Smooth muscle cell (in vitro differentiated cells): Measurements from ENCODE around the gene CASZ1. TPM values are rescaled to one million over a fixed set of nuclear protein-coding genes. Genes with fewer than 3 reads are reported as not detected.

Source experiments
- DNase-seq: peaks from one replicate; lab custom pipeline; 2025; ENCODE audit not compliant: unreplicated experiment; lab: John Stamatoyannopoulos, UW
- H2AFZ ChIP-seq: fragments of 200-600 bp; sonication (generic); 2 replicates; pipeline ENCODE4 v1.6.0; 2016; ENCODE audit warnings: antibody characterized with exemption, low read depth, mild to moderate bottlenecking
- H3F3A ChIP-seq: fragments of 200-600 bp; sonication (generic); 2 replicates; pipeline ENCODE4 v1.6.0; 2017; ENCODE audit warnings: antibody characterized with exemption, low read depth
- H3K27ac ChIP-seq: fragments of 200-600 bp; sonication (generic); 2 replicates; pipeline ENCODE4 v1.5.1; 2016; ENCODE audit warnings: low read depth, mild to moderate bottlenecking
- H3K27me3 ChIP-seq: fragments of 200-600 bp; sonication (generic); 2 replicates; pipeline ENCODE4 v1.6.1; 2016; ENCODE audit warnings: low read depth, mild to moderate bottlenecking
- H3K36me3 ChIP-seq: fragments of 200-600 bp; sonication (generic); 2 replicates; pipeline ENCODE4 v1.5.1; 2016; ENCODE audit warnings: low read depth
- H3K4me1 ChIP-seq: fragments of 200-600 bp; sonication (generic); 2 replicates; pipeline ENCODE4 v1.5.1; 2016; ENCODE audit warnings: low read depth
- H3K4me2 ChIP-seq: fragments of 200-600 bp; sonication (generic); 2 replicates; pipeline ENCODE4 v1.6.0; 2016; ENCODE audit warnings: mild to moderate bottlenecking
- H3K4me3 ChIP-seq: fragments of 200-600 bp; sonication (generic); 2 replicates; pipeline ENCODE4 v1.5.1; 2016; ENCODE audit warnings: mild to moderate bottlenecking
- H3K79me2 ChIP-seq: fragments of 200-600 bp; sonication (generic); 2 replicates; pipeline ENCODE4 v1.6.0; 2016; ENCODE audit warnings: low read depth, mild to moderate bottlenecking
- H3K9ac ChIP-seq: fragments of 200-600 bp; sonication (generic); 2 replicates; pipeline ENCODE4 v1.6.0; 2016; ENCODE audit warnings: low read depth
- H3K9me3 ChIP-seq: fragments of 200-600 bp; sonication (generic); replicated peaks from 2 replicates; pipeline ENCODE4 v1.5.1; 2016; ENCODE audit warnings: low read depth
- H4K20me1 ChIP-seq: fragments of 200-600 bp; sonication (generic); 2 replicates; pipeline ENCODE4 v1.6.0; 2016; ENCODE audit warnings: low read depth
- WGBS: methylation state at CpG from one replicate; pipeline ENCODE4 v1.1.7; 2016; ENCODE audit warnings: low lambda C conversion rate; 5-methylcytosine and 5-hydroxymethylcytosine counted together
- polyA plus RNA-seq: library from polyadenylated mRNA; unstranded; fragments of >200 nt; fragmentation: Nextera tagmentation; extraction: Ambion mirVana; gene quantifications from 2 replicates; pipeline ENCODE4 v1.2.1, GENCODE V29; 2016
- total RNA-seq: library from RNA; depleted of rRNA; stranded (reverse); fragments of >200 nt; gene quantifications from 2 replicates; pipeline ENCODE4 v1.2.3, GENCODE V29; 2014
- TF ChIP-seq, protein P1 (sequence below): fragments of 200-600 bp; sonication (generic); IDR thresholded peaks from 2 replicates; pipeline ENCODE4 v1.5.1; 2017; ENCODE audit warnings: borderline replicate concordance, mild to moderate bottlenecking, antibody characterized with exemption; ENCODE audit not compliant: insufficient read depth, poor library complexity, severe bottlenecking

Gene CASZ1
- total and polyA plus RNA-seq, 2 experiments from 2014 or later, result 0.70 to 1.9 TPM

DNA sequence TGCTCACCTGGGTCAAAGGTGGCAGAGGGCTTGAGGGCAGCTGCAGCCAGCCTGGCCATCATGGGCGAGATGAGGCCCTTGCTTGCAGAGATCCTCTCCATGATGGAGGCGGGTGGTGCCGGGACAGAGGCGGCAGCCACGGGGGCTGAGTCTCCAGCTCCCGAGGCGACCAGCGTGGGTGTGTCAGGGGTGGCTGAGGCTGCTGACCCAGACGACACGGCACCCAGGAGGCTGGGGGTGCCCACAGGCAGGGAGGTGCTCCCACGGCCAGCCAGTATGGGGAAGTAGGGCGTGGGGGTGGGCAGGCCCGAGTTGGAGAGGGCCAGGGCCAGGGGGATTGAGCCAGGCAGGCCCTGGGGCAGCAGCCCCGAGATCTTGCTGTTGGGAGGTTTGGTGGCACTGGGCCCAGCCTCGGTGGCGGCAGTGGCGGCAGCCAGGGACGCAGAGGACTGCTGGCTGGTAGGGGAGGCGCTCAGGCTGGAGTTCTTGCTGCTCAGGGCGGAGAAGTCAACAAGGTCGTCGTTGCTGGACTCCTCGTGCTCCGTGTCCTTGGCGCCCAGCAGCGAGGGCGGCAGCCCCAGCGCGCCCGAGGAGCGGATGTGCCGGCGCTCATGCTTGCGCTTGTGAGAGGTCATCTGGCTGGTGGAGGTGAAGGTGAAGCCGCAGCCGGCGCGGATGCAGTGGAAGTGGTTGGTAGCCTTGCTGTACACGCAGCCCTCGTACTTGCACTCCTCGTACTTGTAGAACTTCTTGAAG is 142.9 kb downstream of the CASZ1 start:
- no peak for DNase-seq
- H3K36me3 ChIP-seq, result no peaks in the 10 kb centered on the region
- H3F3A ChIP-seq, result no peaks in the 10 kb centered on the region
- no peaks in the 10 kb centered on the region for H3K79me2 ChIP-seq
- no peaks in the 10 kb centered on the region for H3K27me3 ChIP-seq
- 95% methylated on average over 36 of the region's 41 CpGs for WGBS
- no peak overlapping the region for H3K27ac ChIP-seq
- H3K9me3 ChIP-seq, result no peaks in the 10 kb centered on the region
- no peak overlapping the region for H3K4me2 ChIP-seq
- H3K9ac ChIP-seq, result no peak overlapping the region
- peaks cover 26% of the 10 kb centered on the region for H3K4me1 ChIP-seq
- H2AFZ ChIP-seq, result no peak overlapping the region
- H4K20me1 ChIP-seq, result no peaks in the 10 kb centered on the region
- TF ChIP-seq, protein P1, sequence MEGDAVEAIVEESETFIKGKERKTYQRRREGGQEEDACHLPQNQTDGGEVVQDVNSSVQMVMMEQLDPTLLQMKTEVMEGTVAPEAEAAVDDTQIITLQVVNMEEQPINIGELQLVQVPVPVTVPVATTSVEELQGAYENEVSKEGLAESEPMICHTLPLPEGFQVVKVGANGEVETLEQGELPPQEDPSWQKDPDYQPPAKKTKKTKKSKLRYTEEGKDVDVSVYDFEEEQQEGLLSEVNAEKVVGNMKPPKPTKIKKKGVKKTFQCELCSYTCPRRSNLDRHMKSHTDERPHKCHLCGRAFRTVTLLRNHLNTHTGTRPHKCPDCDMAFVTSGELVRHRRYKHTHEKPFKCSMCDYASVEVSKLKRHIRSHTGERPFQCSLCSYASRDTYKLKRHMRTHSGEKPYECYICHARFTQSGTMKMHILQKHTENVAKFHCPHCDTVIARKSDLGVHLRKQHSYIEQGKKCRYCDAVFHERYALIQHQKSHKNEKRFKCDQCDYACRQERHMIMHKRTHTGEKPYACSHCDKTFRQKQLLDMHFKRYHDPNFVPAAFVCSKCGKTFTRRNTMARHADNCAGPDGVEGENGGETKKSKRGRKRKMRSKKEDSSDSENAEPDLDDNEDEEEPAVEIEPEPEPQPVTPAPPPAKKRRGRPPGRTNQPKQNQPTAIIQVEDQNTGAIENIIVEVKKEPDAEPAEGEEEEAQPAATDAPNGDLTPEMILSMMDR, result no peak
- no peak overlapping the region for H3K4me3 ChIP-seq

DNA sequence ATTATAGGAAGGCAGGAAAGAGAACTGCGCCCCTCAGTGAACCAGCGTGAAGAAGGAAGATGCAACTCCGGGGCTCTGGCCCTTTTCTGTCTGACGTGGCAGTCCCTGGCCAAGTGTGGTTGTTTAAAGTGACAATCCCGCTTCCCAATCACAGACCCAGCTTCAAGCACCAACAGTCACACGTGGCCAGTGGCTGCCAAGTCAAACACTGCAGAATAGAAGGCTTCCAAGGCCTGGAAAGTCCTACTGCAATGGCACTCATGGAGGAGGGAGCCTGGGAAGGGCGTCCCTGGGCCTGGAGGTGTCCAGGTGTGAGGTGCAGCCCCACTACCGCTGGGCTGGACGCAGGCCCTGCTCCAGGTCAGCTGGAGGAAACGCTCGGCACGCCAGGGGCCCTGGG is 143.8 kb downstream of the CASZ1 start:
- H3K27me3 ChIP-seq, result no peaks in the 10 kb centered on the region
- H3K4me2 ChIP-seq, result no peak overlapping the region
- no peaks in the 10 kb centered on the region for H3K9me3 ChIP-seq
- H3K79me2 ChIP-seq, result no peaks in the 10 kb centered on the region
- no peak for DNase-seq
- H4K20me1 ChIP-seq, result no peaks in the 10 kb centered on the region
- H3F3A ChIP-seq, result no peaks in the 10 kb centered on the region
- TF ChIP-seq, protein P1, result no peak
- peaks cover 26% of the 10 kb centered on the region for H3K4me1 ChIP-seq
- H3K4me3 ChIP-seq, result no peak overlapping the region
- 96% methylated on average over 12 of the region's 12 CpGs for WGBS
- H3K27ac ChIP-seq, result no peak overlapping the region
- H2AFZ ChIP-seq, result no peak overlapping the region
- no peaks in the 10 kb centered on the region for H3K36me3 ChIP-seq
- H3K9ac ChIP-seq, result no peak overlapping the region

DNA sequence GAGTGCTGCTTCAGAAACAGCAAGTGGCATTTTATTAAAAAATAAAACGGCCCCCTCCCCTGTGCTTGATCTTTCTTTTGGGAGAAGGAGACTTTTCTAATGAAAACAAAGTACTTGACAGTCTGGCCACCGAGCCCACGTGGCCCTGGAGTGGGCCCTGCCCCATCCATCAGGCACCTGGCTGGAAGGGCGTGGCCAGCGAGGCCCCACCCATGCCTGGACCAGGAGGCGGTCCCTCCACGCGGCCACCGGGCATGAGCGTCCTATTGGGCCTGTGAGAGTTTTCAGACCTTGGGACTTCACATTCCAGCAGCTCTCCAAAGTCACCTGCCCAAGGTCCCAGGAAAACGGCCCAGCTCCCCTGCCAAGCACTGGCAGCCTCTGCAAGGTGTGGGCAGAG is 144.7 kb downstream of the CASZ1 start:
- Histone ChIP-seq H3K4me2 (peak overlapping the region; percentile 14), H3K27me3 (no peaks in the 10 kb centered on the region), H3K9ac (no peak overlapping the region), H3K4me3 (no peak overlapping the region), H3K79me2 (no peaks in the 10 kb centered on the region), H3K36me3 (no peaks in the 10 kb centered on the region), H3K27ac (no peak overlapping the region), H3F3A (no peaks in the 10 kb centered on the region), H3K4me1 (peaks cover 26% of the 10 kb centered on the region), H3K9me3 (no peaks in the 10 kb centered on the region), H4K20me1 (no peaks in the 10 kb centered on the region), H2AFZ (no peak overlapping the region)
- TF ChIP-seq, protein P1, result no peak
- 57% methylated on average over 11 of the region's 11 CpGs for WGBS
- DNase-seq, result no peak

DNA sequence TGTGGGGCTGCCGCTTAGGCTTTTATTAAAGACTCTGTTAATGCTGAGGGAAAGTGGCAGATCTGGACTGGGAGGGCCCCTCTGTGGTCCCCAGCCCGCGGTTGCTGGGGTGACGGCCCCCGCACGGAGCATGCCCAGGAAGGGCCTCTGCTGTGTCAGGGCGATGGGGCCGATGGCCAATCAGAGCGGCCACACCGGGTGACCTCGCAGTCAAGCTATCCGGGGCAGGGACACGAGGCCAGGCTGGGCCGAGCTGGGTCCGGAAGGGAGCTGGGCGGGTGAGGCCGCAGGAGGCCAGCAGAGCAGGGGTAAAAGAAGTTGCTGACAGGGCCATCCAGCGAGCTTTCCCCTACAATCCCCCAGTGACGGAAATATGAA is 145.1 kb downstream of the CASZ1 start:
- H3K79me2 ChIP-seq, result no peaks in the 10 kb centered on the region
- no peak overlapping the region for H3K27ac ChIP-seq
- DNase-seq, result no peak
- no peaks in the 10 kb centered on the region for H3K36me3 ChIP-seq
- peaks cover 26% of the 10 kb centered on the region for H3K4me1 ChIP-seq
- H3K4me3 ChIP-seq, result no peak overlapping the region
- H3K9ac ChIP-seq, result no peak overlapping the region
- peak overlapping the region; percentile 14 for H3K4me2 ChIP-seq
- no peaks in the 10 kb centered on the region for H3F3A ChIP-seq
- no peak overlapping the region for H2AFZ ChIP-seq
- 20% methylated on average over 19 of the region's 19 CpGs for WGBS
- TF ChIP-seq, protein P1, result no peak
- no peaks in the 10 kb centered on the region for H3K27me3 ChIP-seq
- H4K20me1 ChIP-seq, result no peaks in the 10 kb centered on the region
- no peaks in the 10 kb centered on the region for H3K9me3 ChIP-seq
